Measurements from ENCODE around the gene TNRC6B. TPM values are rescaled to one million over a fixed set of nuclear protein-coding genes. Genes with fewer than 3 reads are reported as not detected.

Gene TNRC6B
- total RNA-seq, 1 donor from 2014 or later, result 51.2 TPM

GRCh38 chr22:40203572-40203971 lies 25.8 kb downstream of the TNRC6B start:
- H3K27ac ChIP-seq (ENCODE audit: low read depth, low read length), result no peak overlapping the region
- no peaks in the 10 kb centered on the region for H3K36me3 Mint-ChIP-seq (ENCODE audit: low read depth, unreplicated experiment)
- no peak overlapping the region for H3K4me3 ChIP-seq (ENCODE audit: insufficient read depth, low read depth, low read length)
- no peaks in the 10 kb centered on the region for H3K27me3 Mint-ChIP-seq (ENCODE audit: low read depth, unreplicated experiment)
- H3K4me1 ChIP-seq (ENCODE audit: insufficient read depth, low read length), result peaks cover 18% of the 10 kb centered on the region
- TF ChIP-seq CTCF (IDR thresholded peaks at IDR 0.05; ENCODE audit: insufficient read depth, low read depth, low read length) (no peak), EZH2 (IDR thresholded peaks at IDR 0.05; ENCODE audit: insufficient read depth, low read length) (no peak)
- peaks cover 88% of the 10 kb centered on the region for H4K20me1 ChIP-seq (ENCODE audit: insufficient read depth, low read length)
- H3K4me2 ChIP-seq (ENCODE audit: low read length), result peak overlapping the region; percentile 36
- peaks cover 39% of the 10 kb centered on the region for H3K4me1 Mint-ChIP-seq (ENCODE audit: low read depth, unreplicated experiment)
- H3K9ac ChIP-seq (ENCODE audit: low read length), result peak overlapping the region; percentile 1
- H3K79me2 ChIP-seq (ENCODE audit: insufficient read depth, low read length), result peaks cover 93% of the 10 kb centered on the region
- H3K9me3 ChIP-seq (ENCODE audit: insufficient read depth, low read depth, low read length), result no peaks in the 10 kb centered on the region
- DNase-seq (ENCODE audit: low read depth), result no peak
- no peak overlapping the region for H3K27ac Mint-ChIP-seq (ENCODE audit: unreplicated experiment)
- no peak overlapping the region for H2AFZ ChIP-seq (ENCODE audit: low read depth, low read length)
- no peaks in the 10 kb centered on the region for H3K9me3 Mint-ChIP-seq (ENCODE audit: unreplicated experiment)
- H3K4me3 Mint-ChIP-seq (ENCODE audit: unreplicated experiment), result no peak overlapping the region
- H3K36me3 ChIP-seq (ENCODE audit: insufficient read depth, low read length), result no peaks in the 10 kb centered on the region
- no peak for FAIRE-seq
- H3K27me3 ChIP-seq (ENCODE audit: insufficient read depth, low read length), result no peaks in the 10 kb centered on the region

- Histone ChIP-seq H4K20me1 (ENCODE audit: insufficient read depth, low read length) (peaks cover 89% of the 10 kb centered on the region), H2AFZ (ENCODE audit: low read depth, low read length) (no peak overlapping the region), H3K36me3 (ENCODE audit: insufficient read depth, low read length) (no peaks in the 10 kb centered on the region), H3K4me1 (ENCODE audit: insufficient read depth, low read length) (peaks cover 18% of the 10 kb centered on the region), H3K4me3 (ENCODE audit: insufficient read depth, low read depth, low read length) (no peak overlapping the region), H3K27me3 (ENCODE audit: insufficient read depth, low read length) (no peaks in the 10 kb centered on the region), H3K4me2 (ENCODE audit: low read length) (peak overlapping the region; percentile 36), H3K79me2 (ENCODE audit: insufficient read depth, low read length) (peaks cover 93% of the 10 kb centered on the region), H3K9ac (ENCODE audit: low read length) (peak overlapping the region; percentile 1), H3K27ac (ENCODE audit: low read depth, low read length) (no peak overlapping the region), H3K9me3 (ENCODE audit: insufficient read depth, low read depth, low read length) (no peaks in the 10 kb centered on the region)
- Mint-ChIP-seq H3K36me3 (ENCODE audit: low read depth, unreplicated experiment) (no peaks in the 10 kb centered on the region), H3K27ac (ENCODE audit: unreplicated experiment) (peak overlapping the region; percentile 41), H3K4me3 (ENCODE audit: unreplicated experiment) (peak overlapping the region; percentile 45), H3K27me3 (ENCODE audit: low read depth, unreplicated experiment) (no peaks in the 10 kb centered on the region), H3K9me3 (ENCODE audit: unreplicated experiment) (no peaks in the 10 kb centered on the region), H3K4me1 (ENCODE audit: low read depth, unreplicated experiment) (peaks cover 34% of the 10 kb centered on the region)
- peak; percentile 65 for DNase-seq (ENCODE audit: low read depth)
- TF ChIP-seq EZH2 (IDR thresholded peaks at IDR 0.05; ENCODE audit: insufficient read depth, low read length) (no peak), CTCF (IDR thresholded peaks at IDR 0.05; ENCODE audit: insufficient read depth, low read depth, low read length) (no peak)
- peak; percentile 39 for FAIRE-seq
These were observed 26.8 kb downstream of the TNRC6B start for GRCh38 chr22:40204321-40205116.

GRCh38 chr22:40206561-40206960 lies 28.8 kb downstream of the TNRC6B start:
- H3K9me3 ChIP-seq (ENCODE audit: insufficient read depth, low read depth, low read length), result no peaks in the 10 kb centered on the region
- H4K20me1 ChIP-seq (ENCODE audit: insufficient read depth, low read length), result peaks cover 93% of the 10 kb centered on the region
- no peak for TF ChIP-seq CTCF (IDR thresholded peaks at IDR 0.05; ENCODE audit: insufficient read depth, low read depth, low read length)
- H3K4me2 ChIP-seq (ENCODE audit: low read length), result no peak overlapping the region
- no peaks in the 10 kb centered on the region for H3K9me3 Mint-ChIP-seq (ENCODE audit: unreplicated experiment)
- no peak overlapping the region for H2AFZ ChIP-seq (ENCODE audit: low read depth, low read length)
- no peaks in the 10 kb centered on the region for H3K27me3 Mint-ChIP-seq (ENCODE audit: low read depth, unreplicated experiment)
- no peak overlapping the region for H3K4me3 ChIP-seq (ENCODE audit: insufficient read depth, low read depth, low read length)
- H3K79me2 ChIP-seq (ENCODE audit: insufficient read depth, low read length), result peaks cover 97% of the 10 kb centered on the region
- DNase-seq (ENCODE audit: low read depth), result no peak
- H3K36me3 Mint-ChIP-seq (ENCODE audit: low read depth, unreplicated experiment), result no peaks in the 10 kb centered on the region
- peaks cover 18% of the 10 kb centered on the region for H3K4me1 ChIP-seq (ENCODE audit: insufficient read depth, low read length)
- no peak for FAIRE-seq
- H3K9ac ChIP-seq (ENCODE audit: low read length), result no peak overlapping the region
- peaks cover 45% of the 10 kb centered on the region for H3K4me1 Mint-ChIP-seq (ENCODE audit: low read depth, unreplicated experiment)
- H3K4me3 Mint-ChIP-seq (ENCODE audit: unreplicated experiment), result no peak overlapping the region
- H3K36me3 ChIP-seq (ENCODE audit: insufficient read depth, low read length), result no peaks in the 10 kb centered on the region
- no peak overlapping the region for H3K27ac ChIP-seq (ENCODE audit: low read depth, low read length)
- H3K27me3 ChIP-seq (ENCODE audit: insufficient read depth, low read length), result no peaks in the 10 kb centered on the region
- H3K27ac Mint-ChIP-seq (ENCODE audit: unreplicated experiment), result no peak overlapping the region

Measured in astrocyte (in vitro differentiated cells and primary cell).